Neutrophil (primary cell): ENCODE data around the gene DNAJB1.

ENCODE experiments used
- H3K27ac ChIP-seq: fragments of 200-600 bp; sonication (generic); 2 replicates; pipeline ENCODE4 v1.5.1; 2016; ENCODE audit warnings: mild to moderate bottlenecking, moderate library complexity
- H3K27me3 ChIP-seq: fragments of 200-600 bp; sonication (generic); 2 replicates; pipeline ENCODE4 v1.6.0; 2016; ENCODE audit warnings: mild to moderate bottlenecking
- H3K36me3 ChIP-seq: fragments of 200-600 bp; sonication (generic); 2 replicates; pipeline ENCODE4 v1.5.1; 2017
- H3K4me1 ChIP-seq, 2 experiments: fragments of 200-600 bp in 1 of 2; sonication (generic) in 1 of 2; 1 replicate in 1 of 2; 2 replicates in 1 of 2; pipeline versions ENCODE4 v1.5.1 to v1.6.1; 2013 to 2016; ENCODE audit warnings: low read depth in 1 of 2, low read length in 1 of 2, mild to moderate bottlenecking in 1 of 2, moderate library complexity in 1 of 2; ENCODE audit not compliant: control insufficient read depth in 1 of 2, insufficient read depth in 1 of 2
- H3K4me3 ChIP-seq, 2 experiments: fragments of 200-600 bp in 1 of 2; sonication (generic) in 1 of 2; 1 replicate in 1 of 2; 2 replicates in 1 of 2; pipeline ENCODE4 v1.5.1; 2013 to 2016; ENCODE audit warnings: low read depth in 1 of 2, low read length in 1 of 2, mild to moderate bottlenecking in 1 of 2, moderate library complexity in 1 of 2
- H3K9me3 ChIP-seq: fragments of 200-600 bp; sonication (generic); 2 replicates; pipeline ENCODE4 v1.5.1; 2016
- TF ChIP-seq, protein P1 (sequence below): fragments of 200-600 bp; sonication (generic); IDR thresholded peaks from 2 replicates; pipeline ENCODE4 v1.5.1; 2016; ENCODE audit warnings: antibody characterized with exemption

DNAJB1 gene

GRCh38 chr19:14482172-14482941, 35.8 kb downstream of the DNAJB1 start:
- Histone ChIP-seq H3K27ac (no peak overlapping the region), H3K27me3 (peaks cover 3% of the 10 kb centered on the region), H3K9me3 (no peaks in the 10 kb centered on the region), H3K4me1 (peaks cover 14 to 15% of the 10 kb centered on the region in 2 experiments), H3K36me3 (no peaks in the 10 kb centered on the region), H3K4me3 (no peak overlapping the region)
- TF ChIP-seq, protein P1, sequence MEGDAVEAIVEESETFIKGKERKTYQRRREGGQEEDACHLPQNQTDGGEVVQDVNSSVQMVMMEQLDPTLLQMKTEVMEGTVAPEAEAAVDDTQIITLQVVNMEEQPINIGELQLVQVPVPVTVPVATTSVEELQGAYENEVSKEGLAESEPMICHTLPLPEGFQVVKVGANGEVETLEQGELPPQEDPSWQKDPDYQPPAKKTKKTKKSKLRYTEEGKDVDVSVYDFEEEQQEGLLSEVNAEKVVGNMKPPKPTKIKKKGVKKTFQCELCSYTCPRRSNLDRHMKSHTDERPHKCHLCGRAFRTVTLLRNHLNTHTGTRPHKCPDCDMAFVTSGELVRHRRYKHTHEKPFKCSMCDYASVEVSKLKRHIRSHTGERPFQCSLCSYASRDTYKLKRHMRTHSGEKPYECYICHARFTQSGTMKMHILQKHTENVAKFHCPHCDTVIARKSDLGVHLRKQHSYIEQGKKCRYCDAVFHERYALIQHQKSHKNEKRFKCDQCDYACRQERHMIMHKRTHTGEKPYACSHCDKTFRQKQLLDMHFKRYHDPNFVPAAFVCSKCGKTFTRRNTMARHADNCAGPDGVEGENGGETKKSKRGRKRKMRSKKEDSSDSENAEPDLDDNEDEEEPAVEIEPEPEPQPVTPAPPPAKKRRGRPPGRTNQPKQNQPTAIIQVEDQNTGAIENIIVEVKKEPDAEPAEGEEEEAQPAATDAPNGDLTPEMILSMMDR: no peak

GRCh38 chr19:14480700-14481079, 37.5 kb downstream of the DNAJB1 start:
- Histone ChIP-seq H3K4me3 (no peak overlapping the region), H3K9me3 (no peaks in the 10 kb centered on the region), H3K27me3 (peaks cover 19% of the 10 kb centered on the region), H3K4me1 (peaks cover 21 to 22% of the 10 kb centered on the region in 2 experiments), H3K36me3 (no peaks in the 10 kb centered on the region), H3K27ac (no peak overlapping the region)
- TF ChIP-seq, protein P1: no peak

DNA sequence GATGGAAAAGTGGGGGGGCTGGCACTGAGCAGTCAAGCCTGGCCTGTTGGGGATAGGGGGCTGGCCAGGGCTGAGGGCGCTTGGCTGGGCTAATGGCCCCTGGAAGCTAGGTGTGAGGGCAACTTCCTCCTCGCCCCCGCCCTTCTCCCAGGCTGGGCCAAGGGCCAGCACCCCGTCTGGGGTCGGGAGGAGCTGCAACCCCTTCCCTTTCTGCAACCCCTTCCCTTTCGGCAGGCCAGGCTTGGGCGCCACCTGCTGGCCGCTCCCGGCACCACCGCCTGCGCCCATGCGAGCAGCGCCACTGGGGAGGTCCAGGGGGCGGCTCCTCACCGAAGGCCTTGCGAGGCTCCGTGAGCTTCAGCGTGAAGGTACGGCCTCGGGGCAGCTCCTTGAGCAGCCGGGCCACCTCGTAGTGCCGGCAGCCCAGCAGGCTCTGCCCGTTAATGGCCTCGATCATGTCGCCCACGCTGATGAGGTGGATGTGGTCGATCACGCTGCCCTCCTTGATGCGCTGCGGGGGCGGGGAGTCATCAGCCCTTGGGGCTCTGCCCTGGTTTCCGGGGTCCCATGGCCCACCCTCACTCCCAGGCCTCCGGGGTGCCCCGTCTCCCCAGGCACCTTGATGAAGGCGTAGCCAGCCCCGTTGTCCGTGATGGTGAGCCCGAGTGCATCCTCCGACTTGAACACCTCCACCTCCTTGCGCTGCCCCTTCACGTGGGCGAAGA, 38.1 kb downstream of the DNAJB1 start:
- Histone ChIP-seq H3K9me3 (no peaks in the 10 kb centered on the region), H3K27ac (no peak overlapping the region), H3K4me1 (peaks cover 24 to 25% of the 10 kb centered on the region in 2 experiments), H3K27me3 (peaks cover 25% of the 10 kb centered on the region), H3K36me3 (no peaks in the 10 kb centered on the region), H3K4me3 (peak overlapping the region in 1 of 2 experiments; percentile 28)
- TF ChIP-seq, protein P1: peak; percentile 92

DNA sequence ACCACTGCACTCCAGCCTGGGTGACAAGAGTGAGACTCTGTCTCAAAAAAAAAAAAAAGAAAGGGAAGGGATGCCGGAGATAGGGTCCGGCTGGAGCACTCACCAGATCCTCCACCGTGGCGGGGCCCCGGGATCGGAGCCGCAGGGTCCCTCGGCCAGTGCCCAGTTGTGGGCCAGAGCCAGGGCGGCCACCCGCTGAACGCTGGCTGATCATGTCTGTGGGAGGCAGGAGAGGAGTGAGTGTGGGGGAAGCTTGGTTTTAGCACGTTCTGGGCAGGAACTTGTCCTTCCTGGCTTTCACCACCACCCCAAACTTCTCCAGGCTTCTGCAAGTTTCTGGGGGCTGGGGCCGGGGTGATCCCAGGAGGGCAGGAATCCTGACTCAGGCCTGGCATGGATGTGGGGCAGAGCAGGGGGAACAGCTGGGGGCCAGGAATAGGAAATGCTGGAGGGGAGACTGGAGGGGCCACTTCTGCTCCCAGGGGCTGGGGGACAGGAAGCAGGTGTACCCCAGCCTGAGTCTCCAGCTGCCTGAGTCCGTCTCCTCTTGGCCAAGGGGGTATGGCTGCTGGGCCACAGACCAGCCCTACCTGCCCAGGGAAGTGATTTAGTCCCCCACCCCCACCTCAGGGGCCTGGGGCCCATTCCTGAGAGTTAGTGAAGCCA, 38.8 kb downstream of the DNAJB1 start:
- TF ChIP-seq, protein P1: no peak
- Histone ChIP-seq H3K36me3 (no peaks in the 10 kb centered on the region), H3K4me3 (peak overlapping the region in 1 of 2 experiments; percentile 28), H3K27me3 (peaks cover 32% of the 10 kb centered on the region), H3K4me1 (peaks cover 29% of the 10 kb centered on the region in 2 experiments), H3K27ac (no peak overlapping the region), H3K9me3 (no peaks in the 10 kb centered on the region)

DNA sequence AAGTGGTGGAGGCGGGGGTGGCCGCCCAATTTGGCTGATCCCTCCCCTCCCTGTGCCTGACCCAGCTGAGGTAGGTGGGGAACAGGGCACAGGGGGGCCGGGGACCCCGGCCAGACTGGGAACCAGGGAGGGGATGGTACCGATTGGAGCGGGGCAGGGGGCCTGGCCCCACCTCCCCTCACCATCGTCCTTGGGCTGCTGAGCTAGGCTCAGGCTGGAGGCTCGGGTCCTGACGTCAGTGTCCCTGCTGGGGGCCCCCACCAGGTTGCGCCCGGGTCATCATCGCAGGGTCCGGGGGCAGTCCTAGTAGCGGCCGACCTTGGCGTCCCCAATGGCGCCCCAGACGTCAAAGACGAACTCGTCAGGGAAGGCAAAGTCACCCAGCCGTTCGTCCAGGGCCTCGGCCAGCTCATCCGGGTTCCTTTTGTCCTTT, 40.1 kb downstream of the DNAJB1 start:
- peaks cover 37 to 39% of the 10 kb centered on the region in 2 experiments for H3K4me1 ChIP-seq
- H3K4me3 ChIP-seq: no peak overlapping the region
- H3K36me3 ChIP-seq: no peaks in the 10 kb centered on the region
- no peak overlapping the region for H3K27ac ChIP-seq
- TF ChIP-seq, protein P1: no peak
- peaks cover 45% of the 10 kb centered on the region for H3K27me3 ChIP-seq
- no peaks in the 10 kb centered on the region for H3K9me3 ChIP-seq
